Measurements from ENCODE around the gene WDR13. TPM values are rescaled to one million over a fixed set of nuclear protein-coding genes. Genes with fewer than 3 reads are reported as not detected.

The WDR13 gene
- total RNA-seq, 1 donor from 2014 or later: 20.9 TPM

DNA sequence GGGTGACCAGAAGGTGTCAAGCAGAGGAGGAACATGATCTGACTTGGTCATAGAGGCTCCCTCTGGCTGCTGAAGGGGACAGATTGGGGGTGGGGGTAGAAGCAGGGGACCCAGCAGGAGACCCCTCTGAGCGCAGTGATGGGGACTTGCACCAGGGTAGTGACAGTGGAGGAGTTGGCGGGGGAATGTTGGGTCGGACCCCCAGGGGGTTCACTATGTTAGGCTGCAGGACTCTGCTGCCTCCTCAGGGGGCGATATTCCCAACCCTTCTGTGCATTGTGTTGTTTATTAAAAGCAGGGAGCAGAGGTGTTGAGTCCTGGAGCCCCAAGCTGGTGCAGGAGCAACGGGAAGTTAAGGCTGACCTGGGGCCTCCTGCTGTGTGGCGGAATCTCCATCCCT is 8.8 kb downstream of the WDR13 start:
- Histone ChIP-seq H3K9ac (no peak overlapping the region), H3K79me2 (ENCODE audit: low read depth) (no peaks in the 10 kb centered on the region), H3K9me3 (ENCODE audit: low read depth) (no peaks in the 10 kb centered on the region), H3K4me1 (no peaks in the 10 kb centered on the region), H3K36me3 (no peaks in the 10 kb centered on the region), H3K27ac (no peak overlapping the region), H4K20me1 (ENCODE audit: low read depth) (no peaks in the 10 kb centered on the region), H3K4me2 (no peak overlapping the region), H3F3A (ENCODE audit: low read depth) (no peaks in the 10 kb centered on the region), H3K27me3 (no peaks in the 10 kb centered on the region), H2AFZ (replicated peaks) (no peak overlapping the region), H3K4me3 (no peak overlapping the region)
- H3K9me3 Mint-ChIP-seq: peaks cover 18% of the 10 kb centered on the region
- TF ChIP-seq EZH2phosphoT487 (IDR thresholded peaks at IDR 0.05) (no peak), EZH2 (IDR thresholded peaks at IDR 0.05) (no peak)
- TF ChIP-seq, protein P1, sequence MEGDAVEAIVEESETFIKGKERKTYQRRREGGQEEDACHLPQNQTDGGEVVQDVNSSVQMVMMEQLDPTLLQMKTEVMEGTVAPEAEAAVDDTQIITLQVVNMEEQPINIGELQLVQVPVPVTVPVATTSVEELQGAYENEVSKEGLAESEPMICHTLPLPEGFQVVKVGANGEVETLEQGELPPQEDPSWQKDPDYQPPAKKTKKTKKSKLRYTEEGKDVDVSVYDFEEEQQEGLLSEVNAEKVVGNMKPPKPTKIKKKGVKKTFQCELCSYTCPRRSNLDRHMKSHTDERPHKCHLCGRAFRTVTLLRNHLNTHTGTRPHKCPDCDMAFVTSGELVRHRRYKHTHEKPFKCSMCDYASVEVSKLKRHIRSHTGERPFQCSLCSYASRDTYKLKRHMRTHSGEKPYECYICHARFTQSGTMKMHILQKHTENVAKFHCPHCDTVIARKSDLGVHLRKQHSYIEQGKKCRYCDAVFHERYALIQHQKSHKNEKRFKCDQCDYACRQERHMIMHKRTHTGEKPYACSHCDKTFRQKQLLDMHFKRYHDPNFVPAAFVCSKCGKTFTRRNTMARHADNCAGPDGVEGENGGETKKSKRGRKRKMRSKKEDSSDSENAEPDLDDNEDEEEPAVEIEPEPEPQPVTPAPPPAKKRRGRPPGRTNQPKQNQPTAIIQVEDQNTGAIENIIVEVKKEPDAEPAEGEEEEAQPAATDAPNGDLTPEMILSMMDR (IDR thresholded peaks at IDR 0.05): peak; percentile 22
- H3K4me3 Mint-ChIP-seq: no peak overlapping the region
- H3K27ac Mint-ChIP-seq: no peak overlapping the region
- DNase-seq (ENCODE audit: low spot score): no peak
- H3K4me1 Mint-ChIP-seq: no peaks in the 10 kb centered on the region
- peaks cover 10% of the 10 kb centered on the region for H3K36me3 Mint-ChIP-seq
- peaks cover 8% of the 10 kb centered on the region for H3K27me3 Mint-ChIP-seq (ENCODE audit: insufficient read depth, low read depth)

DNA sequence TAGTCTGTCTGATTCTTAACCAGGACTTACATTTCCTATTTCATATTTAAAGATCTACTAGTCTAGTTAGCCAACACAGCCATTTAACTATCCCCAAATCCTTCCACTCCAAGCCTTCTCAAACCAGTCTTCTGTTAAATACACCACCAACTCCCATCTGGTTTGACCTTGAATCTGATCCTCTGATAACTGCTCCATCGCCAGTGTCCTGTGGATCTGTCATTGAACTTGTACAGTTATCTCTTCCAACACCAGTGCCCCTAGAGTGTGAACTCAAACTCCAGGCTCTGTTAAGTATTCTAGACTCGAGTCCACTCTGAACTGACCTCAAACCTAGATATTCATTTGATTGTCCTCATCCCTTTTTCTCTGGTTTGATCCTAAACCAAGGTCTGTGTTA is 14.4 kb downstream of the WDR13 start:
- H4K20me1 ChIP-seq (ENCODE audit: low read depth): no peaks in the 10 kb centered on the region
- H3K36me3 Mint-ChIP-seq: no peaks in the 10 kb centered on the region

DNA sequence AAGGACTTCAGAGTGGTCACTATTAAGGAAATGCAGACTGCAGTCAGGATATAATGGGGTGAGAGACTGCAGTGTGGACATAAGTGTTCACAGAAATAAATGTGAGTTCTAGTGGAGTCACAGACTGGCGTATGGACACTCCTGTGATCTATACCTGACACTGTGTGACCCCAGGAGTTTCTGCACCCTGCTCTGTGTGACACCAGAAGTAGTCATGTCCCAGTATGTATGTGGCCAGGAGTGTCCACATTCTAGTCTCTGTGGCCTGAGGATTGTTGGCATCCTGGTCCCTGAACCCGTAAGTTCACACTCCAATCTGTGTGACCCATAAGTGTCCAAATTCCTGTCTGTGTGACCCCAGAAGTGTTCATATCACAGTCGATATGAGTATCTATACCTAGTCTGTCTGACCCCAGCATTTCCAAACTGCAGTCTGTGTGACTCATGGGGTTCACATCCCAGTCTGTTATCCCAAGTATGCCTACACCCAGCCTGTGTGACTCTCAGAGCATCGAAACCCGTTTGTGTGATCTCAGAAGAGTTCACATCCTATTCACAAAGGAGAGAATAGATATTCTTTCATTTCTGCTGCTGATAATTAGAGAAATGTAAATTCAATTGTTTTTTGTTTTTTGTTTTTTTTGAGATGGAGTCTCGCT is 16.3 kb downstream of the WDR13 start:
- no peak overlapping the region for H3K4me3 Mint-ChIP-seq
- TF ChIP-seq EZH2phosphoT487 (IDR thresholded peaks at IDR 0.05) (no peak), EZH2 (IDR thresholded peaks at IDR 0.05) (no peak)
- TF ChIP-seq, protein P1 (IDR thresholded peaks at IDR 0.05): no peak
- Histone ChIP-seq H3K9ac (no peak overlapping the region), H3K4me3 (no peak overlapping the region), H2AFZ (replicated peaks) (no peak overlapping the region), H4K20me1 (ENCODE audit: low read depth) (no peaks in the 10 kb centered on the region), H3K36me3 (no peaks in the 10 kb centered on the region), H3F3A (ENCODE audit: low read depth) (no peaks in the 10 kb centered on the region), H3K4me1 (no peaks in the 10 kb centered on the region), H3K27ac (no peak overlapping the region), H3K79me2 (ENCODE audit: low read depth) (no peaks in the 10 kb centered on the region), H3K4me2 (no peak overlapping the region), H3K27me3 (no peaks in the 10 kb centered on the region), H3K9me3 (ENCODE audit: low read depth) (no peaks in the 10 kb centered on the region)
- H3K9me3 Mint-ChIP-seq: peaks cover 15% of the 10 kb centered on the region
- H3K27me3 Mint-ChIP-seq (ENCODE audit: insufficient read depth, low read depth): peaks cover 2% of the 10 kb centered on the region
- H3K27ac Mint-ChIP-seq: no peak overlapping the region
- peaks cover 11% of the 10 kb centered on the region for H3K4me1 Mint-ChIP-seq
- H3K36me3 Mint-ChIP-seq: no peaks in the 10 kb centered on the region
- no peak for DNase-seq (ENCODE audit: low spot score)

More for the DNA sequence above, 14.4 kb downstream of the WDR13 start:
- Histone ChIP-seq H3K9me3 (ENCODE audit: low read depth) (no peaks in the 10 kb centered on the region), H3F3A (ENCODE audit: low read depth) (no peaks in the 10 kb centered on the region), H3K79me2 (ENCODE audit: low read depth) (no peaks in the 10 kb centered on the region), H3K4me2 (no peak overlapping the region), H3K36me3 (no peaks in the 10 kb centered on the region), H3K9ac (no peak overlapping the region), H3K27ac (no peak overlapping the region), H3K4me3 (no peak overlapping the region), H3K27me3 (no peaks in the 10 kb centered on the region), H2AFZ (replicated peaks) (no peak overlapping the region), H3K4me1 (no peaks in the 10 kb centered on the region)
- Mint-ChIP-seq H3K4me3 (no peak overlapping the region), H3K27me3 (ENCODE audit: insufficient read depth, low read depth) (peaks cover 5% of the 10 kb centered on the region), H3K27ac (no peak overlapping the region), H3K4me1 (peaks cover 4% of the 10 kb centered on the region), H3K9me3 (peaks cover 17% of the 10 kb centered on the region)
- TF ChIP-seq EZH2phosphoT487 (IDR thresholded peaks at IDR 0.05) (no peak), EZH2 (IDR thresholded peaks at IDR 0.05) (no peak)
- TF ChIP-seq, protein P1 (IDR thresholded peaks at IDR 0.05): no peak
- no peak for DNase-seq (ENCODE audit: low spot score)

Data from neural progenitor cell (in vitro differentiated cells).